Stimulated activated naive CD4-positive, alpha-beta T cell treated with Interleukin-2 at 50 U/mL for 16 hours (primary cell): Measurements from ENCODE around the gene OSBPL3.

Source experiments
- DNase-seq: peaks from one replicate; lab custom pipeline; 2025; lab: John Stamatoyannopoulos, UW

OSBPL3 gene

GRCh38 chr7:24955313-24955712 is 24.7 kb downstream of the OSBPL3 start:
- DNase-seq: no peak

- no peak for DNase-seq
Measured at GRCh38 chr7:24952464-24952863, 27.5 kb downstream of the OSBPL3 start.

GRCh38 chr7:24951441-24951980 is 28.5 kb downstream of the OSBPL3 start:
- DNase-seq: no peak

GRCh38 chr7:24949884-24950283 is 30.1 kb downstream of the OSBPL3 start:
- no peak for DNase-seq

GRCh38 chr7:24948739-24949138 is 31.2 kb downstream of the OSBPL3 start:
- no peak for DNase-seq

- DNase-seq: no peak
Measured at GRCh38 chr7:24946467-24946866, 33.5 kb downstream of the OSBPL3 start.

GRCh38 chr7:24945899-24946298 is 34.1 kb downstream of the OSBPL3 start:
- no peak for DNase-seq

- no peak for DNase-seq
Measured at GRCh38 chr7:24943096-24943948, 36.7 kb downstream of the OSBPL3 start.

GRCh38 chr7:24942226-24942625 is 37.8 kb downstream of the OSBPL3 start:
- DNase-seq: no peak

- DNase-seq: no peak
Measured at GRCh38 chr7:24939416-24939815, 40.6 kb downstream of the OSBPL3 start.

- no peak for DNase-seq
Measured at GRCh38 chr7:24936121-24936824, 43.7 kb downstream of the OSBPL3 start.

- DNase-seq: no peak
Measured at GRCh38 chr7:24933298-24933697, 46.7 kb downstream of the OSBPL3 start.

- DNase-seq: no peak
Measured at GRCh38 chr7:24932815-24933214, 47.2 kb downstream of the OSBPL3 start.

GRCh38 chr7:24932389-24932788 is 47.6 kb downstream of the OSBPL3 start:
- DNase-seq: no peak

GRCh38 chr7:24931844-24932243 is 48.1 kb downstream of the OSBPL3 start:
- no peak for DNase-seq

GRCh38 chr7:24930856-24931255 is 49.1 kb downstream of the OSBPL3 start:
- no peak for DNase-seq

GRCh38 chr7:24926623-24927524 is 53.1 kb downstream of the OSBPL3 start:
- DNase-seq: no peak

- no peak for DNase-seq
Measured at GRCh38 chr7:24924375-24924774, 55.6 kb downstream of the OSBPL3 start.

- DNase-seq: no peak
Measured at GRCh38 chr7:24923172-24923865, 56.7 kb downstream of the OSBPL3 start.

- DNase-seq: no peak
Measured at GRCh38 chr7:24922099-24922773, 57.7 kb downstream of the OSBPL3 start.

- DNase-seq: no peak
Measured at GRCh38 chr7:24921362-24921679, 58.7 kb downstream of the OSBPL3 start.
